Cortex of kidney (tissue), 1 donor: ENCODE results near the gene NEK11.
"Not testable (repeated sequence)": the region's sequence is repeated elsewhere in the genome, so short reads cannot be mapped to it uniquely, and the experiment has no call there.

Experiments used
- DNase-seq: peaks from one replicate; lab custom pipeline; 2025; lab: John Stamatoyannopoulos, UW

The NEK11 gene

DNA sequence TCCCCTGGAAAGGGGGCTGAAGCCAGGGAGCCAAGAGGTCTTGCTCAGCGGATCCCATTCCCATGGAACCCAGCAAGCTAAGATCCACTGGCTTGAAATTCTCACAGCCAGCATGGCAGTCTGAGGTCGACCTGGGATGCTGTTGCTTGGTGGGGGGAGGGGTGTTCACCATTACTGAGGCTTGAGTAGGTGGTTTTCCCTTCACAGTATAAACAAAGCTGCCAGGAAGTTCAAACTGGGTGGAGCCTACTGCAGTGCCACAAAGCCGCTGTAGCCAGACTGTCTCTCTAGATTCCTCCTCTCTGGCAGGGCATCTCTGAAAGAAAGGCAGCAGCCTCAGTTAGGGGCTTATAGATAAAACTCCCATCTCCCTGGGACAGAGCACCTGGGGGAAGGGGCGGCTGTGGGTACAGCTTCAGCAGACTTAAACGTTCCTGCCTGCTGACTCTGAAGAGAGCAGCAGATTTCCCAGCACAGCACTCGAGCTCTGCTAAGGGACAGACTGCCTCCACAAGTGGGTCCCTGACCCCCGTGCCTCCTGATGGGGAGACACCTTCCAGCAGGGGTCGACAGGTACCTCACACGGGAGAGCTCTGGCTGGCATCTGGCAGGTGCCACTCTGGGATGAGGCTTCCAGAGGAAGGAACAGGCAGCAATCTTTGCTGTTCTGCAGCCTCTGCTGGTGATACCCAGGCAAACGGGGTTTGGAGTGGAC, 15.8 kb downstream of the NEK11 start:
- not testable (repeated sequence) for DNase-seq

DNA sequence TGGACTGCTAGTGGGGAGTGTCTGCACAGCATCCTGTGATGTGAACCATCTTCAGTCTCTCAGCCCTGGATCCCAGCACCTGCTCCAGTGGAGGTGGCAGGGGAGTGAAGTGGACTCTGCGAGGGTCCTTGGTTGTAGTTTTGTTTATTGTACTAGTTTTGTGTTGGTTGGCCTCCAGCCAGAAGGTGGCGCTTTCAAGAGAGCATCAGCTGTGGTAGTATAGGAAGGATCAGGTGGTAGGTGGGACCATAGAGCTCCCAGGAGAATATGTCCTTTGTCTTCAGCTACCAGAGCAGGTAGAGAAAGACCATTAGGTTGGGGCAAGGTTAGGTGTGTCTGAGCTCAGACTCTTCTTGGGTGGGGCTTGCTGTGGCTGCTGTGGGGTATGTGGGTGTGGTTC, 20.9 kb downstream of the NEK11 start:
- no peak for DNase-seq

DNA sequence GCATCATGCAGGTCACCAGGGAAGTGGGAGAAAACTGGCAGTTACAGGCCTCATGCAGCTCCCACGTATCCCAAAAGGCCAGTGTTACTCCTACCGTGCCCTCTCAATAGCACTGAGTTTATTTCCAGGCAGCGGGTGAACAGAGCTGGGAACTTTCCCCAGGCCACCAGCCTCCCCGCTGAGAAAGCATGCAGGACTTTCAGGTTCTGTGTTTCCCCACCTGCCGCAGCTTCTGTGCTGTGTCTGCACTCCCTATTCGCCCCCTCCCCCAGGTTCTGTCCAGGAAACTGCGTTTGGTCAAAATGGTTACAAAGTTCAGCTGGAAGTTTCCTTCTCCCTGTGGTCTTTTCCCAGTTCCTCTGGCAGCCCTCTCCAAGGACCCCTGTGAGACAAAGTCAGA, 21.4 kb downstream of the NEK11 start:
- DNase-seq = no peak

DNA sequence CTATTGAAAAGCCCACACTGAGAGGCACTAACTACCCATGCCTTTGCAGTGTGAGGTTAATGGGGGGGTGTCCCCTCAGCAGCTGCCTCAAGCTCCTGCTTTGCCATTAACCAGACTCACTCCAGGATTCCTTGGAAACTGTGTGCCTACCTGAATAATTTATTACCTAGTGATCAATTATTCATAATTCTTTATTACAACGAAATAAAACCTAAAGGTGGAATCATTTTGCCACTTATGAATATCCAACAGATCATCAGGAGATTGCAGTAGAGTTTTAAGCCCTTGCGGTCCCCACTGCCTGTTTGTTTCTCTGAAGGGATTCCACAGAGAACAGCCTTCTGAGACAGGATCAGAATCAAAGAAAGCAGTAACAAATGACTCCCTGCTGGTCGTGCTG, 23.3 kb downstream of the NEK11 start:
- DNase-seq = no peak

GRCh38 chr3:131053043-131053859, 26.6 kb downstream of the NEK11 start:
- DNase-seq = no peak

- no peak for DNase-seq
These were observed 41.3 kb downstream of the NEK11 start for GRCh38 chr3:131067983-131068382.

GRCh38 chr3:131072099-131072559, 45.5 kb downstream of the NEK11 start:
- DNase-seq = no peak

- no peak for DNase-seq
These were observed 46.2 kb downstream of the NEK11 start for GRCh38 chr3:131072845-131073244.

DNA sequence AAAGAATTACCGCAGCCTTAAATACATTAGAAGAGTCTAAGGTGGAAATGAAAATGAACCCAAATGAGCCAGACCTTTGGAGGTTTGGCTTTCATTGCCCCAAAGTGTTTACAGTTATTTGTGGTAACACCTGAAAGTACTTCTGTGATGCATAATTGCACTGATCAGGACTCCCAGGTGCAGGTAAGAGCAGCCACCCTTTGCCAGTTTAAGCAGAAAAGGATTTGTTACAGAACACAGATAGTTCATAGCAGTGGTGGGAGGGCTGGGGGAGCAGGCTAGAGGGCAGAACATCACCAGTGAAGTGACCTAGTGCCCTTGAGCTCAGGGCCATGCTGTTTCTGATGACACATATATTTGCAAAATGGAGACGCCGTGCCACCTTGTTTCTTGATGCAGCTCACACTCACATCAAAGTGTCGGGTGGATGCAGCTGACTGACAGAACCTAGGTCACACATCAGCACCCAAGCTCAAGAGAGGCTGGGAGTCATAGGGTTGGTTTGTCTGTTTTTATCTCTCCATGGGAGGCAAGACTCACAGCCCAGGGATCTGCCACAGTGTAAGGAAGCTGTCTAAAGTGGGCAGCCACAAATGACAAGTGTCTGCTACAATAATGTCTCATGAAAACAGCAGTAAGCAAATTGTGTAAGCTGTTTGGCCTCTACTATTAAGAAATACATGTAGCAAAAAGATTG, 49.1 kb downstream of the NEK11 start:
- DNase-seq = no peak

DNA sequence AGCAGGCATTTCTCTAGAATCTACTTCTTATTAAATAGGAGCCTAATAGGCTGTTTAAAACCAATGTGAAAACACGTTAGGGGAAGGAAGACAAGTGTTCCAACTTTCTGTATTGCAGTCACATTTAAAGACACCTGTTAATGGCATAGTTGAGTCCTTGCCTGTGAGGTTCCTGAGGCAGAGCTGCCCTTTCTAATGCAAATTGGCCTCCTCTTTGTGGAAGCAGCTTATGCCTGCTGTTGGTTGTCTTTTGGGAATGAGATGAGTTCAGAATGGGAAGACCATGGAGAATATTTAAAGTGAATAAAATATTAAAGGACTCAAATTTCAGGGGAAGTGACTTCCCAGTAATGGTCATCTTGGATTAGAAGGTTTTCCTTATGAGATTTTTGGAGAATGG, 51.2 kb downstream of the NEK11 start:
- DNase-seq = no peak

DNA sequence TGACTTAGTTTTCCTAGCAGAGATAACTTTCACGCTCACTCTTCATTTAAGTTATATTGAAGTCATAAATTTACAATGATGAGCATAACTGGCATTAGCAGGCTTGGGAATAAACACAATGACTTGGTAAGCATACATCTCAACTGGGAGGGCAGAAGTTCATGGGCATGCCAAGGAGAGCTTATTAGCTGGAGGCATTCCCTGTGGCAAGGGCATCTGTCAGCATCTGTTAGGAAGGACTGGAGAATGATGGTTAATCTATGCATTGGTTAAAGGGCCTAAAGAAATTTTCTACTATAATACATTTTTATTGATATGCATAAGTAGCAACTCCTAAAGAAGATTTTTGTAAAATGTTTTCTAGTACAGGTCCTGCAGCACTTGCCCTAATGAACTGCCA, 52.4 kb downstream of the NEK11 start:
- DNase-seq = no peak

DNA sequence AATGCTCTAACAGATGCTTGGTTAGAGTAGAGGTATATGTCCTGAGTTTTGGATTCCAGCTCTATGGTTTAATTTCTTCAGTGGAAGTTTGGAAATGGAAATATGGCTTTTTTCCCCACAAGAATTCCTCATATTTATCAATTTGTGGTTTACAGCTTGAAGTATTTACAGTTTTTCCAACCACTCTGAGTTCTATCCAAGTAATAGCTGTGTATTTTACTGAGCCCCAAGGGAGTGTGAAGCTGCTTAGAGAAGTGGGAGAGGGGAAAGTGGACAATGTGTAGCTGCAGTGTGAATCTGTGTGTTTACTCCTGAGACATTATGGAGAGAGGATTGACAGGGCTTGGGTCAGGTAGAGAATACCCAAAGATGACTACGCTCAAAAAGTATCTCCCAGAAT, 54.5 kb downstream of the NEK11 start:
- no peak for DNase-seq

GRCh38 chr3:131082246-131082645, 55.6 kb downstream of the NEK11 start:
- DNase-seq = no peak

DNA sequence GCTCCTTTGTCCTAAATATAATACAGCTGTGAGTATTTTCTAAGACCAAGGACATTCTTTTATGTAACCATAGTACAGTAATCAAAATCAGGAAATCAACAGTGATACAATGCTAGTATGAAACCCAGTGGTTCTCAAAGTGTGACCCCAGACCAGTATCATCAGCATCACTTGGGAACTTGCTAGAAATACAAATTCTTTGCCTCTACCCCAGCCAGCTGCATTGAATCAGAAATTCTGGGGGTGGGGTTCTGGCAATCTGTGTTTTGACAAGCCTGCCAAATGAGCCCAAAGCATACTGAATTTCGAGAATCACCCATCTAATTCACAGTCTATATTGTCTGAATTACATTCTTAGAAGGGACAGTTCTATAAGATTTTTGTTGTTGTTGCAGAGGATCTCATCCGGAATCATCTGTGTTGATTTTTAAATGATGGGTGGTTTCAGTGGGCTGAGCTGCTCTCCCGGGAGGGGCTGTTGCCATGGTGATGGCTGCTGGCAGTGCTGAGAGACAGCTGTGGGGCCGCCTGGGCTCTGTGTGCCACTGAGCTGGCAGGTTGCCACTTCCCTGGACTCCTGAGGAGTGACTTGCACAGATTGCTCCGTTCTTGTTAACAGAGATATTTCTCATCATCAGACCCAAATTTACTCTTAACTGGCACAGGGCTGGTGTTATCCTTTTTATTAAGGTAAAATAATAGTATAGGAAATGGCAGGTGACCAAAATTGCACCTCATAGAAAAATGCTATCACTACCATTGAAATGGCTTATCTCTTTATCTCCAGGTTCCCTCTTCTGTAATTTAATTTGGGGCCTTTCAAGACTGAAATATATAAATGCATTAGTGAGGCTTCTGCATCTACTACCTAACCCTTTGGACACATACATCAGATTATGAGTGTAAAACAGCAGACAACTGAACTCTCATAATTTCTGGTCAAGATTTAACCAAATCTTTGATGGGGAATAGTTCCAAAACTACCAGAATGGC, 56.5 kb downstream of the NEK11 start:
- no peak for DNase-seq

GRCh38 chr3:131091768-131092167, 65.1 kb downstream of the NEK11 start:
- no peak for DNase-seq

- DNase-seq = no peak
These were observed 81.2 kb downstream of the NEK11 start for GRCh38 chr3:131107637-131108433.

- no peak for DNase-seq
These were observed 82.5 kb downstream of the NEK11 start for GRCh38 chr3:131109156-131109555.

DNA sequence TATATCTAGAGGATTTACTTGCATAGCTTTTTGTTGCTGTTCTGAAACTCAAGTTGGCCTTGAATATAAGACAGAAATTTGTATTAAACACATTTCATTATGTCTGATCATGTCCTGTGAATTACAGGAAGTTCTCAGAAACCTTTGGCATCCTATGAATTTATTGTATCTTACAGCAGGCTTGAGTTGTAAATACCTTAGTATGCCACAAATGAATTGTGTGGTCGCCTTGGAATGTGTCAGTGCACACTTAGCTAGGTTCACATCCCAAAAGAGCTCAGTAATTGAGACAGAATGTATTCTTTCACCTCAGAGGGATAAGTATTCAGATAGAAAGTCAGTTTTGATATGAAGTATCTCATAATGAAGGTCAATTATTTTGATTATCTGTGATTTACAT, 83.4 kb downstream of the NEK11 start:
- DNase-seq = no peak

DNA sequence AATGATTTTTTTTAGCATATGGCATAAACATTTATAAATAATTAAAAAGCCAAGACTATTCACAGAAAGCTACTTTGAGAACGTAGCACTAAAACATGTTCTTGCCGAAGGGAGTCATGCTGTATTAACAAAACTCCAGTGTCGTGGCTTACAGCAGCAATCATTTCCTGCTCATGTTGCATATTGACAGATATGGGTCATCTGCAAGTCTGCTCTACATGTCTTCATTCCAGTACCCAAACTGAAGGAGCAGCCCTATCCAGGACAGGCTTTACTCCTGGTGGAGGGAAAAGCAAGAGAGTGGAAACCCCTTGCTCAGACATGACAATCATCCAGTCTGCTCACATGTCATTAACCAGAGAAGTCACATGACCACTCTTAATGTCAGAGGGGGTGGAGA, 87.6 kb downstream of the NEK11 start:
- DNase-seq = no peak

- no peak for DNase-seq
These were observed 99.0 kb downstream of the NEK11 start for GRCh38 chr3:131125684-131126083.

GRCh38 chr3:131140891-131141290, 114.2 kb downstream of the NEK11 start:
- no peak for DNase-seq
